ENCODE measurements around the gene TECTA.

DNA sequence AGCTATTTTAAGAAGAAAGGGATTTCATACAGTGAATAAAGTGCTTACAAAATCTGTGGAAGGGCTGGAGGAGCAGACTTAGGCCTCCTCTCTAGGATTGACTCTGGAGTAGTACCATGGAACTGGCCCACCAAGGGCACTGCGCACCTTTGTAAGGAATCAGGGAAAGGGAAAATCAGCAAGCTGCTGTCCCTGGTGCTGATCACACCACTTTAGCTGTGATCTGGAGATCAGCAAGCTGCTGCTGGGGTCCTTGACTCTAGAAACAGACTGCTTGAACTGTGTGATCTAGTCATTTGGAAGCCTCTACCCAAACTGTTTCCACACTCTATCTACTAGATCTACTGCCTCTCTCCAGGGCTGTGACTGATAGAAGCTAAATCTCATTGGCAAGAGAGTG lies 18.4 kb upstream of the TECTA start:
- TF ChIP-seq, protein P1, sequence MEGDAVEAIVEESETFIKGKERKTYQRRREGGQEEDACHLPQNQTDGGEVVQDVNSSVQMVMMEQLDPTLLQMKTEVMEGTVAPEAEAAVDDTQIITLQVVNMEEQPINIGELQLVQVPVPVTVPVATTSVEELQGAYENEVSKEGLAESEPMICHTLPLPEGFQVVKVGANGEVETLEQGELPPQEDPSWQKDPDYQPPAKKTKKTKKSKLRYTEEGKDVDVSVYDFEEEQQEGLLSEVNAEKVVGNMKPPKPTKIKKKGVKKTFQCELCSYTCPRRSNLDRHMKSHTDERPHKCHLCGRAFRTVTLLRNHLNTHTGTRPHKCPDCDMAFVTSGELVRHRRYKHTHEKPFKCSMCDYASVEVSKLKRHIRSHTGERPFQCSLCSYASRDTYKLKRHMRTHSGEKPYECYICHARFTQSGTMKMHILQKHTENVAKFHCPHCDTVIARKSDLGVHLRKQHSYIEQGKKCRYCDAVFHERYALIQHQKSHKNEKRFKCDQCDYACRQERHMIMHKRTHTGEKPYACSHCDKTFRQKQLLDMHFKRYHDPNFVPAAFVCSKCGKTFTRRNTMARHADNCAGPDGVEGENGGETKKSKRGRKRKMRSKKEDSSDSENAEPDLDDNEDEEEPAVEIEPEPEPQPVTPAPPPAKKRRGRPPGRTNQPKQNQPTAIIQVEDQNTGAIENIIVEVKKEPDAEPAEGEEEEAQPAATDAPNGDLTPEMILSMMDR (IDR thresholded peaks at IDR 0.05; ENCODE audit: insufficient read depth, low read length): no peak
- TF ChIP-seq POLR2AphosphoS5 (IDR thresholded peaks at IDR 0.05; ENCODE audit: low read depth): no peak

Data from HL-60 (cell line).